WTC11 (cell line): Measurements from ENCODE around the gene HOXD1. TPM values are rescaled to one million over a fixed set of nuclear protein-coding genes. Genes with fewer than 3 reads are reported as not detected.

ENCODE experiments used
- ATAC-seq: fragments of 200-7000 bp; cut with Tn5 transposase; 2 replicates; pipeline ENCODE4 v1.10.0; 2021; ENCODE audit warnings: mild to moderate bottlenecking, moderate library complexity
- CTCF ChIA-PET: fragments of 300-600 bp; sonication (Branson Sonifier 250); formaldehyde crosslinking; loops from one replicate; lab custom pipeline; 2021; ENCODE audit warnings: antibody characterized with exemption; lab: Charles Lee
- POLR2A ChIA-PET: fragments of 350-600 bp; sonication (Branson Sonifier 250); formaldehyde crosslinking; loops from one replicate; lab custom pipeline; 2021; ENCODE audit warnings: antibody characterized with exemption; lab: Charles Lee
- DNase-seq: peaks from one replicate; pipeline ENCODE4 v3.0.0; 2021; ENCODE audit warnings: low spot score
- H3K27ac Mint-ChIP-seq: 2 replicates; pipeline ENCODE4 v1.8.0; 2021; ENCODE audit warnings: mixed read lengths
- H3K27me3 Mint-ChIP-seq: 2 replicates; pipeline ENCODE4 v1.8.0; 2021; ENCODE audit warnings: low read depth, mild to moderate bottlenecking, moderate library complexity, mixed read lengths
- H3K36me3 Mint-ChIP-seq: 2 replicates; pipeline ENCODE4 v1.8.0; 2021; ENCODE audit warnings: mixed read lengths
- H3K4me1 Mint-ChIP-seq: 2 replicates; pipeline ENCODE4 v1.8.0; 2022; ENCODE audit warnings: mixed read lengths
- H3K4me3 Mint-ChIP-seq: 2 replicates; pipeline ENCODE4 v1.8.0; 2021; ENCODE audit warnings: mild to moderate bottlenecking, moderate library complexity, mixed read lengths
- H3K9me3 Mint-ChIP-seq: 2 replicates; pipeline ENCODE4 v1.8.0; 2021; ENCODE audit warnings: mixed read lengths
- CBFB ChIP-seq: sonication (generic); formaldehyde crosslinking; IDR thresholded peaks from 2 replicates; pipeline ENCODE4 v1.8.1; 2022; ENCODE audit warnings: mild to moderate bottlenecking, low read depth, missing genetic modification reagents
- CREB1 ChIP-seq: sonication (generic); formaldehyde crosslinking; IDR thresholded peaks from 2 replicates; pipeline ENCODE4 v1.8.0; 2023; ENCODE audit warnings: mild to moderate bottlenecking, missing genetic modification reagents
- ETV6 ChIP-seq: sonication (generic); formaldehyde crosslinking; IDR thresholded peaks from 2 replicates; pipeline ENCODE4 v1.8.1; 2022; ENCODE audit warnings: mild to moderate bottlenecking, missing genetic modification reagents
- FOXJ3 ChIP-seq: sonication (generic); formaldehyde crosslinking; IDR thresholded peaks from 2 replicates; pipeline ENCODE4 v1.9.0; 2021; ENCODE audit warnings: missing genetic modification reagents, mild to moderate bottlenecking, borderline replicate concordance
- FOXK1 ChIP-seq: sonication (generic); formaldehyde crosslinking; IDR thresholded peaks from 2 replicates; pipeline ENCODE4 v1.8.0; 2022; ENCODE audit warnings: mild to moderate bottlenecking, moderate library complexity, missing genetic modification reagents
- FOXP1 ChIP-seq: sonication (generic); formaldehyde crosslinking; IDR thresholded peaks from 2 replicates; pipeline ENCODE4 v1.8.0; 2022; ENCODE audit warnings: missing genetic modification reagents, mild to moderate bottlenecking, moderate library complexity, borderline replicate concordance
- MXD4 ChIP-seq: fragments of 250-450 bp; sonication (Bioruptor Pico); IDR thresholded peaks from 2 replicates; pipeline ENCODE4 v1.8.0; 2021; ENCODE audit warnings: mild to moderate bottlenecking, moderate library complexity, borderline replicate concordance
- NFATC4 ChIP-seq: fragments of 250-450 bp; sonication (Bioruptor Pico); IDR thresholded peaks from 2 replicates; pipeline ENCODE4 v1.9.0; 2021; ENCODE audit warnings: mild to moderate bottlenecking
- NFE2L1 ChIP-seq: sonication (generic); formaldehyde crosslinking; IDR thresholded peaks from 2 replicates; pipeline ENCODE4 v1.8.1; 2023; ENCODE audit warnings: missing genetic modification reagents
- NFYB ChIP-seq: sonication (generic); formaldehyde crosslinking; conservative IDR thresholded peaks from 2 replicates; pipeline ENCODE4 v1.8.0; 2022; ENCODE audit warnings: low read depth, missing genetic modification reagents
- NR1H2 ChIP-seq: sonication (generic); formaldehyde crosslinking; IDR thresholded peaks from 2 replicates; pipeline ENCODE4 v1.9.0; 2021; ENCODE audit warnings: mild to moderate bottlenecking, moderate library complexity, missing genetic modification reagents
- RORB ChIP-seq: fragments of 250-450 bp; sonication (Bioruptor Pico); IDR thresholded peaks from 2 replicates; pipeline ENCODE4 v1.9.0; 2021; ENCODE audit warnings: mild to moderate bottlenecking
- ZBTB43 ChIP-seq: sonication (generic); formaldehyde crosslinking; IDR thresholded peaks from 2 replicates; pipeline ENCODE4 v1.8.1; 2023; ENCODE audit warnings: mild to moderate bottlenecking, missing genetic modification reagents
- ZNF138 ChIP-seq: sonication (generic); formaldehyde crosslinking; conservative IDR thresholded peaks from 2 replicates; pipeline ENCODE4 v1.8.1; 2022; ENCODE audit warnings: mild to moderate bottlenecking, moderate library complexity, missing genetic modification reagents
- total RNA-seq: library from RNA; stranded (reverse); gene quantifications from 3 replicates; pipeline ENCODE4 v1.2.3, GENCODE V29; 2021
- TF ChIP-seq, protein P1 (sequence below): sonication (generic); formaldehyde crosslinking; IDR thresholded peaks from 2 replicates; pipeline ENCODE4 v1.8.0; 2022; ENCODE audit warnings: mild to moderate bottlenecking, missing genetic modification reagents
- TF ChIP-seq, protein P2 (sequence below): sonication (generic); formaldehyde crosslinking; IDR thresholded peaks from 2 replicates; pipeline ENCODE4 v1.8.1; 2022; ENCODE audit warnings: mild to moderate bottlenecking, moderate library complexity, missing genetic modification reagents
- TF ChIP-seq, protein P3 (sequence below): sonication (generic); formaldehyde crosslinking; IDR thresholded peaks from 2 replicates; pipeline ENCODE4 v1.8.1; 2023; ENCODE audit warnings: mild to moderate bottlenecking, missing genetic modification reagents, borderline replicate concordance
- TF ChIP-seq, protein P4 (sequence below): sonication (generic); formaldehyde crosslinking; IDR thresholded peaks from 2 replicates; pipeline ENCODE4 v1.8.1; 2022; ENCODE audit warnings: missing genetic modification reagents, borderline replicate concordance

HOXD1 gene
- total RNA-seq, 1 experiment from 2014 or later, result 0.22 TPM

- Mint-ChIP-seq H3K27ac (no peak overlapping the region), H3K4me3 (no peak overlapping the region), H3K4me1 (peaks cover 15% of the 10 kb centered on the region), H3K27me3 (peaks cover 98% of the 10 kb centered on the region), H3K9me3 (no peaks in the 10 kb centered on the region), H3K36me3 (no peaks in the 10 kb centered on the region)
- no peak for ATAC-seq
- POLR2A ChIA-PET, result no interaction called here
- CTCF ChIA-PET, result interaction anchor here (1.7 to 3.4 kb wide), 9 partner anchors 8 to 515 kb away, joined by 3 to 73 read pairs (median 24); no protein-coding TSS in a partner anchor
- TF ChIP-seq, protein P1, sequence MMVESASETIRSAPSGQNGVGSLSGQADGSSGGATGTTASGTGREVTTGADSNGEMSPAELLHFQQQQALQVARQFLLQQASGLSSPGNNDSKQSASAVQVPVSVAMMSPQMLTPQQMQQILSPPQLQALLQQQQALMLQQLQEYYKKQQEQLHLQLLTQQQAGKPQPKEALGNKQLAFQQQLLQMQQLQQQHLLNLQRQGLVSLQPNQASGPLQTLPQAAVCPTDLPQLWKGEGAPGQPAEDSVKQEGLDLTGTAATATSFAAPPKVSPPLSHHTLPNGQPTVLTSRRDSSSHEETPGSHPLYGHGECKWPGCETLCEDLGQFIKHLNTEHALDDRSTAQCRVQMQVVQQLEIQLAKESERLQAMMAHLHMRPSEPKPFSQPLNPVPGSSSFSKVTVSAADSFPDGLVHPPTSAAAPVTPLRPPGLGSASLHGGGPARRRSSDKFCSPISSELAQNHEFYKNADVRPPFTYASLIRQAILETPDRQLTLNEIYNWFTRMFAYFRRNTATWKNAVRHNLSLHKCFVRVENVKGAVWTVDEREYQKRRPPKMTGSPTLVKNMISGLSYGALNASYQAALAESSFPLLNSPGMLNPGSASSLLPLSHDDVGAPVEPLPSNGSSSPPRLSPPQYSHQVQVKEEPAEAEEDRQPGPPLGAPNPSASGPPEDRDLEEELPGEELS (CRISPR knock-in tag), result no peak
- DNase-seq, result no peak
These were observed 49.4 kb upstream of the HOXD1 start for GRCh38 chr2:176138923-176139660.

- no peak overlapping the region for H3K27ac Mint-ChIP-seq
- no peaks in the 10 kb centered on the region for H3K9me3 Mint-ChIP-seq
- H3K4me1 Mint-ChIP-seq, result peaks cover 14% of the 10 kb centered on the region
- ATAC-seq (no peak), DNase-seq (no peak)
- ChIA-PET POLR2A (no interaction called here), CTCF (interaction anchor here (0.6 to 3.4 kb wide), 34 partner anchors 8 to 1009 kb away, joined by 3 to 73 read pairs (median 6); partner anchors contain the start of gene HOXD1)
- peaks cover 98% of the 10 kb centered on the region for H3K27me3 Mint-ChIP-seq
- TF ChIP-seq ZBTB43 (CRISPR knock-in tag), result no peak
- no peak for TF ChIP-seq ZNF138 (CRISPR knock-in tag)
- TF ChIP-seq MXD4, result no peak
- TF ChIP-seq NFYB (CRISPR knock-in tag), result no peak
- TF ChIP-seq ETV6 (CRISPR knock-in tag), result no peak
- TF ChIP-seq FOXP1 (CRISPR knock-in tag), result no peak
- no peak for TF ChIP-seq FOXK1 (CRISPR knock-in tag)
- TF ChIP-seq RORB (CRISPR knock-in tag), result no peak
- no peak for TF ChIP-seq NR1H2 (CRISPR knock-in tag)
- TF ChIP-seq, protein P2, sequence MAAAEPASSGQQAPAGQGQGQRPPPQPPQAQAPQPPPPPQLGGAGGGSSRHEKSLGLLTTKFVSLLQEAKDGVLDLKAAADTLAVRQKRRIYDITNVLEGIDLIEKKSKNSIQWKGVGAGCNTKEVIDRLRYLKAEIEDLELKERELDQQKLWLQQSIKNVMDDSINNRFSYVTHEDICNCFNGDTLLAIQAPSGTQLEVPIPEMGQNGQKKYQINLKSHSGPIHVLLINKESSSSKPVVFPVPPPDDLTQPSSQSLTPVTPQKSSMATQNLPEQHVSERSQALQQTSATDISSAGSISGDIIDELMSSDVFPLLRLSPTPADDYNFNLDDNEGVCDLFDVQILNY (CRISPR knock-in tag), result no peak
- no peak for TF ChIP-seq NFATC4
- no peaks in the 10 kb centered on the region for H3K36me3 Mint-ChIP-seq
- peak overlapping the region; percentile 44 for H3K4me3 Mint-ChIP-seq
These were observed 48.6 kb upstream of the HOXD1 start for GRCh38 chr2:176139661-176140512.

DNA sequence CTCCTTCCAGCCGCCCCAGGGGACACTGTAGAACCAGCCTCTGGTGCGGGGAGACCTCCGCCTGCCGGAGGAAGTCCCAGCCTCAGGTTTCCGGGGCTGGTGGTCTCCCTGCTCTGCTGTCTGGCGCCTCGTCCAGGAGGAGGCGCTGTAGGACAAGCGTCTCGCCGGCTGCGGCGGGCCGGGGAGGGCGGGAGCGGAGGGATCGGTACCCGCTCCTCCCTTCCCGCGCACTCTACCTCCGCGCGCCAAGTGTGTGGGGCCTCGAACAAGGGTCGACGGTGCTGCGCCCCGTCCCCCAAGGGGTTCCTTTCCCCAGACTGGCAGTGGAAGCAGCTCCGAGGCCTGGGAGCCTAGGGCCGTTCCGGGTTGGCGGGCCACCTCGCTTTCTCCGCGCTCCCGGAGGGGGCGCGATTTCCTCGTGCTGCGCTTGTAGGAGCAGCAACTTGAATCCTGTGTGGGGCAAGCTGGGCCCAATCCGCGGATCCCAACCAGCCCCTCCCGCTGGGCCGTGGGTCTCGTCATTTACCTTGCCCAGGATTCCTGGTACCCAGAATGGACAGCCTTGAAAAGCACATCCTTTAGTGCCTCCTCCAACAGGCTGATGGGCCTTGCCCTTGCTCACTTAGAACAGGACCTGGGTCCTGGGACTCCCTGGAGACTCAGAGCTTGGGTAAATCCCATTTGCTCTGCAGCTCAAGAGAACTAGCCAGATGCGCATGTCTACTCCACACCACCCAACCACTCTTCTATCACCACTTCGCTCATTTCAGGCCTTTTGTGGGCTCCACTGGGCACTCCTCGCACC is 47.8 kb upstream of the HOXD1 start:
- peaks cover 98% of the 10 kb centered on the region for H3K27me3 Mint-ChIP-seq
- ATAC-seq, result peak; percentile 81
- peaks cover 6% of the 10 kb centered on the region for H3K4me1 Mint-ChIP-seq
- H3K9me3 Mint-ChIP-seq, result no peaks in the 10 kb centered on the region
- peak; percentile 88 for DNase-seq
- POLR2A ChIA-PET, result no interaction called here
- peak overlapping the region; percentile 62 for H3K4me3 Mint-ChIP-seq
- CTCF ChIA-PET, result interaction anchor here (0.6 to 3.4 kb wide), 55 partner anchors 9 to 1008 kb away, joined by 3 to 73 read pairs (median 4); partner anchors contain the start of genes HOXD1, HOXD4 and MTX2
- H3K27ac Mint-ChIP-seq, result no peak overlapping the region
- no peaks in the 10 kb centered on the region for H3K36me3 Mint-ChIP-seq
- TF ChIP-seq FOXJ3 (CRISPR knock-in tag) (no peak), NFE2L1 (CRISPR knock-in tag) (no peak), CBFB (CRISPR knock-in tag) (no peak), FOXK1 (CRISPR knock-in tag) (no peak), CREB1 (CRISPR knock-in tag) (no peak)
- TF ChIP-seq, protein P3, sequence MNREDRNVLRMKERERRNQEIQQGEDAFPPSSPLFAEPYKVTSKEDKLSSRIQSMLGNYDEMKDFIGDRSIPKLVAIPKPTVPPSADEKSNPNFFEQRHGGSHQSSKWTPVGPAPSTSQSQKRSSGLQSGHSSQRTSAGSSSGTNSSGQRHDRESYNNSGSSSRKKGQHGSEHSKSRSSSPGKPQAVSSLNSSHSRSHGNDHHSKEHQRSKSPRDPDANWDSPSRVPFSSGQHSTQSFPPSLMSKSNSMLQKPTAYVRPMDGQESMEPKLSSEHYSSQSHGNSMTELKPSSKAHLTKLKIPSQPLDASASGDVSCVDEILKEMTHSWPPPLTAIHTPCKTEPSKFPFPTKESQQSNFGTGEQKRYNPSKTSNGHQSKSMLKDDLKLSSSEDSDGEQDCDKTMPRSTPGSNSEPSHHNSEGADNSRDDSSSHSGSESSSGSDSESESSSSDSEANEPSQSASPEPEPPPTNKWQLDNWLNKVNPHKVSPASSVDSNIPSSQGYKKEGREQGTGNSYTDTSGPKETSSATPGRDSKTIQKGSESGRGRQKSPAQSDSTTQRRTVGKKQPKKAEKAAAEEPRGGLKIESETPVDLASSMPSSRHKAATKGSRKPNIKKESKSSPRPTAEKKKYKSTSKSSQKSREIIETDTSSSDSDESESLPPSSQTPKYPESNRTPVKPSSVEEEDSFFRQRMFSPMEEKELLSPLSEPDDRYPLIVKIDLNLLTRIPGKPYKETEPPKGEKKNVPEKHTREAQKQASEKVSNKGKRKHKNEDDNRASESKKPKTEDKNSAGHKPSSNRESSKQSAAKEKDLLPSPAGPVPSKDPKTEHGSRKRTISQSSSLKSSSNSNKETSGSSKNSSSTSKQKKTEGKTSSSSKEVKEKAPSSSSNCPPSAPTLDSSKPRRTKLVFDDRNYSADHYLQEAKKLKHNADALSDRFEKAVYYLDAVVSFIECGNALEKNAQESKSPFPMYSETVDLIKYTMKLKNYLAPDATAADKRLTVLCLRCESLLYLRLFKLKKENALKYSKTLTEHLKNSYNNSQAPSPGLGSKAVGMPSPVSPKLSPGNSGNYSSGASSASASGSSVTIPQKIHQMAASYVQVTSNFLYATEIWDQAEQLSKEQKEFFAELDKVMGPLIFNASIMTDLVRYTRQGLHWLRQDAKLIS (CRISPR knock-in tag), result no peak
- TF ChIP-seq, protein P4, sequence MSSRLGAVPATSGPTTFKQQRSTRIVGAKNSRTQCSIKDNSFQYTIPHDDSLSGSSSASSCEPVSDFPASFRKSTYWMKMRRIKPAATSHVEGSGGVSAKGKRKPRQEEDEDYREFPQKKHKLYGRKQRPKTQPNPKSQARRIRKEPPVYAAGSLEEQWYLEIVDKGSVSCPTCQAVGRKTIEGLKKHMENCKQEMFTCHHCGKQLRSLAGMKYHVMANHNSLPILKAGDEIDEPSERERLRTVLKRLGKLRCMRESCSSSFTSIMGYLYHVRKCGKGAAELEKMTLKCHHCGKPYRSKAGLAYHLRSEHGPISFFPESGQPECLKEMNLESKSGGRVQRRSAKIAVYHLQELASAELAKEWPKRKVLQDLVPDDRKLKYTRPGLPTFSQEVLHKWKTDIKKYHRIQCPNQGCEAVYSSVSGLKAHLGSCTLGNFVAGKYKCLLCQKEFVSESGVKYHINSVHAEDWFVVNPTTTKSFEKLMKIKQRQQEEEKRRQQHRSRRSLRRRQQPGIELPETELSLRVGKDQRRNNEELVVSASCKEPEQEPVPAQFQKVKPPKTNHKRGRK (CRISPR knock-in tag), result no peak
